K562 treated with DMSO at 1 percent for 24 hours (cell line): ENCODE measurements around the gene CHPF. TPM values are rescaled to one million over a fixed set of nuclear protein-coding genes. Genes with fewer than 3 reads are reported as not detected.

Source experiments
- total RNA-seq: library from RNA; unstranded; fragments of 300-600 nt; gene quantifications from 2 replicates; pipeline ENCODE4 v1.2.3, GENCODE V29; 2022; ENCODE audit warnings: low read depth; ENCODE audit not compliant: insufficient read depth

The CHPF gene
- total RNA-seq = 118 and 119 TPM in 2 replicates

DNA sequence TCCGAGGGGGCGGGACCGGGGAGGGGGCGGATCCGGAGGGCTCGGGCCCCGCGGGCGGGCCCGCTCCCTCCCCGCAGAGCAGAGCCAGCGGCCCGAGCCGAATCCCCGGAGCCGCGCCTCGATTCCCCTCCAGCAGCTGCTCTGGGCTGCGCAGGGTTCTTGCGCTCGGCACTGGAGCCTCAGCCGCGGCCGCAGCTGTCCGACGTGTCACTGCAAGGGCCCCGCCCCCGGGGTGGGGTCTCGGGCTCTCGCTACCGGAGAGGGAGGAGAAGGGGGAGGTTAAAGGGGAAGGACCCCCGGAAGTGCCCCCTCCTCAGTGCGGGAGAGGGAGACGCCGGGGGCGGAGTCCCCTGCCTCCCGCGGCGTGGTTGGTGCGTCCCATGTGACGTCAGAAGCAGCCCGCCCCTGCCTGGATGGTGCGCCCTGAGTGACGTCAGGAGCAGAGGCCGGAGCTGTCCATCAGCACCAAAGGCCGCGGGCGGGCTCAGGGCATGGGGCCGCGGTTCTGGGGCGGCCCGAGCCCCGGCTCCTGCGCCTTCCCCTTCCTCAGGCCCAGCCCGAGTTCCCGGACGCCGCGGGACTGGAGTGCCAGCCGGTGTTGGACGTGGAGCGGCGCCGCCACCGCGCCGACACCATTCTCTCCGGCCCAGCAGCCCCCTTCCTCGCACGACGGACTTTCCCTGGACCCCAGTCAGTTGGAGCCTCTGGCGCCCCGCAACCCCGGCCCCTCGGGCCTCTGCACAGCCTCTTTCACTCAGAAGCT lies at the start of gene CHPF, which contains the start of gene TMEM198:
CHPF (minus strand) TSS at position 214 of the 763 bp plus-strand sequence. CDS start 271 bp downstream, outside the sequence.
TMEM198 (plus strand) TSS at position 433 of the 763 bp plus-strand sequence. CDS start 700 bp downstream, outside the sequence.

DNA sequence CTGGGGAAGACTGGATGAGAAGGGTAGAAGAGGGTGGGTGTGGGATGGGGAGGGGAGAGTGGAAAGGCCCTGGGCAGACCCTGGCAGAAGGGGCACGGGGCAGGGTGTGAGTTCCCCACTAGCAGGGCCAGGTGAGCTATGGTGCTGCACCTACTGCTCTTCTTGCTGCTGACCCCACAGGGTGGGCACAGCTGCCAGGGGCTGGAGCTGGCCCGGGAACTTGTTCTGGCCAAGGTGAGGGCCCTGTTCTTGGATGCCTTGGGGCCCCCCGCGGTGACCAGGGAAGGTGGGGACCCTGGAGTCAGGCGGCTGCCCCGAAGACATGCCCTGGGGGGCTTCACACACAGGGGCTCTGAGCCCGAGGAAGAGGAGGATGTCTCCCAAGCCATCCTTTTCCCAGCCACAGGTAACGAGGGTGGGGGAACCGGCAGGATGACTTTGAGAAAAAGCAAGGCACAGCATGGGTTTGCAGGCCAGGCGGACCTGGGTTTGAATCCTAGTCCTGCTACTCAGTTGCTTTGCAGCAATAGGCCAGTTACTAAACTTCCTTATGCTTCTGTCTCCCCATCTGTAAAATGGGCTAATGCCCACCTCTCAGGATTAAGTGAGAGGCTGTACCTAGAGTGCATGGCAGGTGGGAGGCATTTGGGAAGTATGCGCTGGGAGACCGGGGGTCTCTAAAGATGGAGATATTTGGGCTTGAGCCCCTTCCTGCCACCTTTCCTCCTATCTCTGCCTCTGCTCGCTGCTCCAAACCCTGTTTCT lies 28.8 kb upstream of the CHPF start, which contains the start of gene INHA:
INHA (plus strand) TSS at position 74 of the 765 bp plus-strand sequence; CDS start at position 139, 65 bp downstream.

DNA sequence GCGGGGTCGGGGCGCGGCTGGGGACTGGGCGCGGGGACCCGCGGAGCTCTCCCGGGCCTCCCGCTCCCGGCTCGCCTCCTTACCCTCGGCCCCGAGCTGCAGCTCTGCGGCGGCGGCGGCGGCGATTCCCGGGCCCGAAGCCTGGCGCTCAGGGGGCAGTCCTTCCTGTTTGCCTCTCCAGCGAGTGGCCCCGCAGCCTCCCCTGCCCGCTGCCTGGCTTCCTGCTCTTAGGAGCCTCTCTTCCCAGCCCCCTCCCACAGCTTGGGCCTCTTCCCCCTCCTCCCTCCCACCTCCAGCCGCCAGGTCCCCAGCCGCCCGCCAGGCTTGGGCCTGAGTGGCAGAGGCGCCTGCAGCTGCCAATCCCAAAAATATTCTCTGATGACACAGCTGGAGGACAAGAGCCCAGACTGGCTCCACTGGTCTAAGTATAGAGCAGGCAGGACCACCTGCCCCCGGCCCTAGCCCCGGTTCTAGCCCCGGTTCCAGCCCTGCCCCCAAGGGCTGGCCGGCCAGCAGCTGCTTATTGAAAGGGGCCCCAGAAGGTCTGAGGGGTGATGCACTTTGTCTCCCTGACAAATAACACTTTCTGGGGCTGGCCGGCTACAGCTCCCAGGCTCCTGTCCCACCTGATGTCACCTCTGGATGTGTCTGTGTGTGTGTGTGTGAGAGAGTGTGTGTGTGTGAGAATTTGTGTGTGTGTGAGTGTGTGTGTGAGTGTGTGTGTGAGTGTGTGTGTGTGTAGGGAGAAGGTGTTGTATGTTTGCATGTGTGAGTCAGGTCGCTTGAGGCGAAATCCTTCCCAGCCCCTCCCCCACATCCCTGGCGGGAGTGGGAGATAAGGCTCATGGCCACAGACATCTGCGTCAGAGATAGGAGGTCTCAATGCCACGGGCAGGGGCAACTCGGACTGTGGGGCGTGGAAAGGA lies 28.0 kb upstream of the CHPF start, which contains the start of gene OBSL1:
OBSL1 (minus strand) TSS at position 229 of the 926 bp plus-strand sequence. CDS start 307 bp downstream, outside the sequence.

DNA sequence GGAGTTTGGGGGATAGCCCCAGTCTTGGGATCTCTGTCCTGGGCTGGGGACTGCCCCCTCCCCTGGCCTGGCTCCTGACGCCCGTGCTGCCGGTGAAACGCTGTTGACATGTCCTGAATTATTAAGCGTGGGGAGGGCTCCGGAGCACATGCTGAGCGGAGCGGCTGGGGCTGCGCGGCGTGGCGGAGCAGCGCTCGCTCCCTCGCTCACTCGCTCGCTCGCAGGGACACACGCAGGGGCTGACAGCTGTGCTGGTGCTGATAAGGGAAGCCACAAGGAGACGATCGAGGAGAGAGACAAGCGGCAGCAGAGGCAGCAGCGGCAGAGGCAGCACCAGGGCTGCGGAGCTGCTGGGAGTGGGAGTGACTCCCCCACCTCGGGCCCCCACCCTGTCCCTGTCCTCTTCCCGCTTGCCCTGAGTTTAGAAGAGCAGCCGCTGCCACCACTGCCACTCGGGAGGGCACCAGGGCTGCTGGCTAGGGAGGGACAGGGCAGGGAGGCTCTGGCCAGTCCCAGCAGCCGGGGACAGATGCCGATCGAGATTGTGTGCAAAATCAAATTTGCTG lies 29.3 kb downstream of the CHPF start, which contains the start of gene ASIC4:
ASIC4 (plus strand) TSS at position 287 of the 566 bp plus-strand sequence; CDS start at position 530, 243 bp downstream.

GRCh38 chr2:219498280-219499057 lies 45.1 kb downstream of the CHPF start, which contains the start of gene GMPPA:
TSS of gene GMPPA (plus strand) at chr2:219498891. CDS start at chr2:219499976, 1,085 bp downstream.

Other genes starting within 250 kb of the CHPF start
- 0.42 TPM in 1 of 2 replicates, not detected in the other for gene PTPRN, start 234.4 kb downstream of the CHPF start, total RNA-seq
- not detected in 2 replicates for gene RESP18, start 211.1 kb downstream of the CHPF start, total RNA-seq
- gene DNPEP, start 155.9 kb downstream of the CHPF start, total RNA-seq = 73.1 and 77.1 TPM in 2 replicates
- gene DES, start 125.4 kb downstream of the CHPF start, total RNA-seq = 21.0 TPM in 2 replicates
- gene SPEG, start 109.0 kb downstream of the CHPF start, total RNA-seq = 13.5 and 19.0 TPM in 2 replicates
- 162 and 187 TPM in 2 replicates for gene GMPPA, start 44.9 kb downstream of the CHPF start, total RNA-seq
- gene ASIC4, start 29.3 kb downstream of the CHPF start, total RNA-seq = 6.1 and 6.5 TPM in 2 replicates
- gene TMEM198, start 219 bp upstream of the CHPF start, total RNA-seq = 2.2 and 2.3 TPM in 2 replicates
- gene OBSL1, start 27.7 kb upstream of the CHPF start, total RNA-seq = 52.6 and 62.8 TPM in 2 replicates
- gene INHA, start 28.5 kb upstream of the CHPF start, total RNA-seq = 5.0 and 5.3 TPM in 2 replicates
- gene STK11IP, start 54.0 kb upstream of the CHPF start, total RNA-seq = 6.7 and 7.6 TPM in 2 replicates
- 0.20 and 0.32 TPM in 2 replicates for gene SLC4A3, start 83.8 kb upstream of the CHPF start, total RNA-seq